Measurements from ENCODE around the gene LCT.

LCT gene

DNA sequence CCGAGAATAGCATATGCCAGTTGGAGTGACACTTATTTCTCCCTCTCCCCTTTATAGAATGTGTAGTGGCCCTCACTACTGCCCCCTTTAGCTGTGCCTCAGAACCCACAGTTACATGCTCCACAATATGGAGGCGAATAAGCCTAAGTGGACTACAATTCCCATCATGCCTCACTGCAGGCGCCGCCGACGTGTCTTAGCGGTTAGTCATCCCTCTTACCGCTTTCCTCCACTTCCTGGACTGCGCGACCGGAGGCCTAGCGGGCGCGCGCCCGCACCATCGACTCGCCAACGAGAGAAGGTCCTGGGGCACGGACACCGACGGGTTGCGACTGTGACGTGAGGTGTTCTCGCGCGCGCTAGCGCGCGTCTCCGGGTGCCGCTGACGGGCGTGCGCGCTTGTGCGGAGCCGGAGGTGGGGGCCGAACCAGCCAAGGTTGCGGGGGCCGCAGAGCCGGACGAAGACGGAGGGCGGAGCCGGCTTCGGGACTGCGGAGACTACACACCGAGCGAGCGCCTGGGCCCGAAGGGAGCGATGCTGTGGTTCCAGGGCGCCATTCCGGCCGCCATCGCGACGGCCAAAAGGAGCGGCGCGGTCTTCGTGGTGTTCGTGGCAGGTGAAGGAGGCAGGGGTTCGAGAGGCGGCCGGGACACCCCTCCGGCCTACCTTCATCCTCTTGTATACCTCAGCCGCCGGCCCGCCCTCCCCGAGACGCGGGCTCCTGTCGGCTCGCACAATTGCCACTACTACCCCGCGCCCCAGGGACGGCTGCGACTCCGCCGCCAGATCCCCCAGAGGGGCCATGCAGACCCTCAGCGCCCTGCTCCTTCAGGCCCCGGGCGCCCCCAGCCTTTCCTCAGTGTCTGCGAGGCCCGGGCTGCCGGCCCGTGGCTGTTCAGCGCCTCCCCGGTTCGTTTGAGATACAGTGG lies 95.3 kb downstream of the LCT start, which contains the start of gene UBXN4:
Gene UBXN4 (plus strand): TSS at position 461 of the 930 bp plus-strand sequence. CDS start 75 bp downstream, at position 536.
- peak; percentile 95 for DNase-seq (ENCODE audit: low spot score)

DNA sequence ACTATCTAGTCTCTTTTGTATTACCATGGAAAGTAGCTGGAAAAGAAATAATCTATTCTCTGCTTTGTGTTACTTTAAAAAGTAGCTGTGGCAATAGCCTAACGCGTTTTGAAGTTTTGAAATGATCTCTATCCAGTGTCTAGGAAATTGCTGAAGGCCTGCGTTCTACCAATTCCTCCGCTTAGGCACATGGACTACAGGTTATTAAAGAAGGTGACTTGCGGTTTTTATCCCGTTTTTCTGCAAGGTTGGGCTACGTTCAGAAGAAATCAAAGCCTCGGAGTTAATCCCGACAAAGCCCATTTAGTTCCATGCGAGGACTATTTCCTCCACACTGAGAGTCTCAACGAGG lies 96.0 kb downstream of the LCT start:
- DNase-seq (ENCODE audit: low spot score), result no peak

DNA sequence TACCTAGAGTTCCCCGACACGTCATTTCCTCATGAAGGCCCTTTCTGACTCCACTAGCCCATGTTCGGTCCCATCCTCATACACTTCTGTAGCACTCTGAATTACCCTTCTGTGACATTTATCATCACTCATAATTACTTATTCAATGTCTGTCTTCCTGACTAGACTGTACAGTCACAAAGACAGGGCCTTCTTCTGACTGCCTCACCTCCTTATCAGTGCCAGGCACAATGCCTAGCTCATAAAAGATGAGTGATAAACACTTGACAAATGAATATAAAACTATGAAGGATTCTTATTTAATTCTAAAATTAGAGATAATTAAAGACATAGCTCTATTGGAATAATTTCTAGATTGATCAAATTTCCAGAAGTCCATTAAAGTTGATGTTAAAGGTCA lies 96.8 kb downstream of the LCT start:
- DNase-seq (ENCODE audit: low spot score), result no peak

Data from germinal center (tissue), 1 donor.